HepG2 (cell line): ENCODE measurements around the gene NFIC. TPM values are rescaled to one million over a fixed set of nuclear protein-coding genes. Genes with fewer than 3 reads are reported as not detected.

Source experiments
- ARNT2 ChIP-seq: sonication (generic); formaldehyde crosslinking; IDR thresholded peaks from 2 replicates; pipeline ENCODE4 v1.8.0; 2022; ENCODE audit warnings: mild to moderate bottlenecking, low read depth, missing genetic modification reagents, moderate library complexity
- FOXP1 ChIP-seq, 2 experiments: fragments of 450-650 bp in 1 of 2; IDR thresholded peaks; 2 replicates each; pipeline ENCODE4 v1.6.1; 2017 to 2018; ENCODE audit warnings: antibody characterized with exemption in 1 of 2
- GZF1 ChIP-seq: sonication (generic); formaldehyde crosslinking; IDR thresholded peaks from 2 replicates; pipeline ENCODE4 v1.5.1; 2020; ENCODE audit warnings: mild to moderate bottlenecking, missing genetic modification reagents
- HDAC1 ChIP-seq: sonication (generic); formaldehyde crosslinking; IDR thresholded peaks from 2 replicates; pipeline ENCODE4 v1.5.1; 2020; ENCODE audit warnings: mild to moderate bottlenecking, missing genetic modification reagents
- HNF1B ChIP-seq: sonication (generic); formaldehyde crosslinking; IDR thresholded peaks from 2 replicates; pipeline ENCODE4 v1.5.1; 2020; ENCODE audit warnings: mild to moderate bottlenecking, moderate library complexity, missing genetic modification reagents
- HOXA5 ChIP-seq: sonication (generic); formaldehyde crosslinking; IDR thresholded peaks from 2 replicates; pipeline ENCODE4 v1.4.0; 2020; ENCODE audit warnings: missing genetic modification reagents
- MEF2D ChIP-seq: sonication (generic); formaldehyde crosslinking; IDR thresholded peaks from 2 replicates; pipeline ENCODE4 v1.5.1; 2020; ENCODE audit warnings: mild to moderate bottlenecking, missing genetic modification reagents
- PAX8 ChIP-seq: sonication (generic); formaldehyde crosslinking; IDR thresholded peaks from 2 replicates; pipeline ENCODE4 v1.8.0; 2022; ENCODE audit warnings: mild to moderate bottlenecking, missing genetic modification reagents, borderline replicate concordance
- RXRB ChIP-seq: IDR thresholded peaks from 2 replicates; pipeline ENCODE4 v1.6.1; 2016; ENCODE audit warnings: borderline replicate concordance, missing genetic modification reagents, missing compliant biosample characterization
- SIN3B ChIP-seq: fragments of 150-350 bp; IDR thresholded peaks from 2 replicates; pipeline ENCODE4 v1.6.1; 2014; ENCODE audit warnings: low read length
- SIX4 ChIP-seq: sonication (generic); formaldehyde crosslinking; IDR thresholded peaks from 2 replicates; pipeline ENCODE4 v1.4.0; 2020; ENCODE audit warnings: missing genetic modification reagents
- ZC3H13 ChIP-seq: sonication (generic); formaldehyde crosslinking; IDR thresholded peaks from 2 replicates; pipeline ENCODE4 v1.8.1; 2023; ENCODE audit warnings: mild to moderate bottlenecking, missing genetic modification reagents, moderate library complexity
- ZFX ChIP-seq: sonication (generic); formaldehyde crosslinking; IDR thresholded peaks from 2 replicates; pipeline ENCODE4 v1.4.0; 2020; ENCODE audit warnings: mild to moderate bottlenecking, low read depth, missing genetic modification reagents, moderate library complexity
- ZNF12 ChIP-seq: sonication (generic); formaldehyde crosslinking; IDR thresholded peaks from 2 replicates; pipeline ENCODE4 v1.5.0; 2020; ENCODE audit warnings: missing genetic modification reagents
- ZNF280B ChIP-seq: sonication (generic); formaldehyde crosslinking; IDR thresholded peaks from 2 replicates; pipeline ENCODE4 v1.5.0; 2020; ENCODE audit warnings: missing genetic modification reagents, mild to moderate bottlenecking, borderline replicate concordance
- ZNF292 ChIP-seq: sonication (generic); formaldehyde crosslinking; IDR thresholded peaks from 2 replicates; pipeline ENCODE4 v1.8.1; 2022; ENCODE audit warnings: mild to moderate bottlenecking, low read depth, missing genetic modification reagents, borderline replicate concordance
- ZNF34 ChIP-seq: sonication (generic); formaldehyde crosslinking; IDR thresholded peaks from 2 replicates; pipeline ENCODE4 v1.4.0; 2020; ENCODE audit warnings: mild to moderate bottlenecking, missing genetic modification reagents, borderline replicate concordance
- ZNF724P ChIP-seq: sonication (generic); formaldehyde crosslinking; IDR thresholded peaks from 2 replicates; pipeline ENCODE4 v1.8.0; 2022; ENCODE audit warnings: missing genetic modification reagents, borderline replicate concordance
- ZNF83 ChIP-seq: sonication (generic); formaldehyde crosslinking; IDR thresholded peaks from 2 replicates; pipeline ENCODE4 v1.4.0; 2020; ENCODE audit warnings: missing genetic modification reagents, mild to moderate bottlenecking, borderline replicate concordance
- polyA plus RNA-seq, 8 experiments: library from polyadenylated mRNA; depleted of rRNA in 3 of 8; stranded (reverse) in 7 of 8; unstranded in 1 of 8; fragments of >200 nt; fragmentation: Illumina TruSeq in 4 of 8; extraction: Trizol in 4 of 8; gene quantifications; 2 replicates each; pipeline versions ENCODE4 v1.2.1 to v1.2.3, GENCODE V29; 2011 to 2016; ENCODE audit warnings: low read depth in 4 of 8, missing spikeins in 1 of 8, mixed read lengths in 1 of 8; ENCODE audit not compliant: insufficient read depth in 1 of 8
- total RNA-seq, 5 experiments: library from RNA; depleted of rRNA; stranded (reverse); fragments of >200 nt; fragmentation: Illumina TruSeq; extraction: Trizol; gene quantifications; 2 replicates each; pipeline ENCODE4 v1.2.3, GENCODE V29; 2016; ENCODE audit warnings: low read depth in 1 of 5
- TF ChIP-seq, protein P1 (sequence below): sonication (generic); formaldehyde crosslinking; IDR thresholded peaks from 2 replicates; pipeline ENCODE4 v1.4.0; 2020; ENCODE audit warnings: missing genetic modification reagents
- TF ChIP-seq, protein P2 (sequence below): sonication (generic); formaldehyde crosslinking; IDR thresholded peaks from 2 replicates; pipeline ENCODE4 v1.4.0; 2020; ENCODE audit warnings: mild to moderate bottlenecking, missing genetic modification reagents
- TF ChIP-seq, protein P3 (sequence below): sonication (generic); formaldehyde crosslinking; IDR thresholded peaks from 2 replicates; pipeline ENCODE4 v1.9.0; 2022; ENCODE audit warnings: low read depth, missing genetic modification reagents

NFIC gene
- total and polyA plus RNA-seq, 2 of the 13 experiments (the other 11 are each of a cell fraction or from before 2014, with no cell fraction given) = 1.3 to 2.5 TPM

DNA sequence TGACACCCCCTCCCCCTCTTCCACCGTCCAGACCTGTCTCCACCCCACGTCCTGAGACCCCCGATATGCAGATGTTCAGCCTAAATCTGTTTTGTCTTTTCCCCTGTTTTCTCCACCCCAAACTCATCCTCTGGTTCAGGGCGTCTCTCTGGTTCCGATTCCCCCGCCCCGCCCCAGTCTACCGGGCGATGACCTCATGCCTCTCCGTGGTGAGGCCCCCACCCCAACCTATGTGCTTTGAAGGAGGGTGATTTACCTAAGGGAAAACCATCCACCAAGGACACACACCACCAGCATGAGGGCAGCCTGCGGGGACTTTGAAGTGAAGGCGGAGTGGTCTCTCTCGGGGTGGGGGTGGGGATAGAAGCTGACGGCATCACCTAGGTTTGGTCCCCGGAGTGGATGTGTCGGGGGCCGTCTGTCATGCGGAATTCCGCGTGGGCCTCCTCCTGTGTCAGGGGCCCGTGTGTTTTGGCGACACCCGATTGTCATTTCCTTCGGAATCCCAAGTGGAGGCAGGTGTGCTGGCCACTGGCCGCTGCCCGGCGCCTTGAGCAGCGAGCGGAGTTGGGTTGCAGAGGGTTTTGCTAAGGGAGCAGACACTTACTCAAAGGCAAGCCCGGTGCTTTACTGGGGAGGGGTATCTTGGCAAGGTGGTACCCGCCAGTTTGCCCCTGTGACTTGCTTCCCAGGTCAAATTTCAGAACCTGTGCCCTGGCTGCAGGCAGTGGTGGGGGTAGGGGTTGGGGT, 141.2 kb downstream of the NFIC start (continued):
- TF ChIP-seq, protein P1, sequence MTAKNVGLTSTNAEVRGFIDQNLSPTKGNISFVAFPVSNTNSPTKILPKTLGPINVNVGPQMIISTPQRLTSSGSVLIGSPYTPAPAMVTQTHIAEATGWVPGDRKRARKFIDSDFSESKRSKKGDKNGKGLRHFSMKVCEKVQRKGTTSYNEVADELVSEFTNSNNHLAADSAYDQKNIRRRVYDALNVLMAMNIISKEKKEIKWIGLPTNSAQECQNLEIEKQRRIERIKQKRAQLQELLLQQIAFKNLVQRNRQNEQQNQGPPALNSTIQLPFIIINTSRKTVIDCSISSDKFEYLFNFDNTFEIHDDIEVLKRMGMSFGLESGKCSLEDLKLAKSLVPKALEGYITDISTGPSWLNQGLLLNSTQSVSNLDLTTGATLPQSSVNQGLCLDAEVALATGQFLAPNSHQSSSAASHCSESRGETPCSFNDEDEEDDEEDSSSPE (CRISPR knock-in tag) = no peak
- TF ChIP-seq MEF2D (CRISPR knock-in tag) (0 out of 2 replicates have a peak, but pooled peaks have one; percentile 35), GZF1 (CRISPR knock-in tag) (no peak), RXRB (CRISPR knock-in tag) (0 out of 2 replicates have a peak, but pooled peaks have one; percentile 40), SIX4 (CRISPR knock-in tag) (no peak), ZNF12 (CRISPR knock-in tag) (no peak), ZC3H13 (CRISPR knock-in tag) (no peak), ARNT2 (CRISPR knock-in tag) (no peak), PAX8 (no peak), HNF1B (peak; percentile 62), ZNF83 (no peak), HDAC1 (CRISPR knock-in tag) (0 out of 2 replicates have a peak, but pooled peaks have one; percentile 17), ZNF34 (CRISPR knock-in tag) (no peak), ZNF280B (CRISPR knock-in tag) (no peak), SIN3B (no peak), ZNF292 (no peak), HOXA5 (CRISPR knock-in tag) (no peak), ZNF724P (CRISPR knock-in tag) (no peak), ZFX (CRISPR knock-in tag) (no peak), FOXP1 (IDR thresholded peaks at IDR 0.05) (no peak), FOXP1 (CRISPR knock-in tag; IDR thresholded peaks at IDR 0.05) (no peak)
- TF ChIP-seq, protein P2, sequence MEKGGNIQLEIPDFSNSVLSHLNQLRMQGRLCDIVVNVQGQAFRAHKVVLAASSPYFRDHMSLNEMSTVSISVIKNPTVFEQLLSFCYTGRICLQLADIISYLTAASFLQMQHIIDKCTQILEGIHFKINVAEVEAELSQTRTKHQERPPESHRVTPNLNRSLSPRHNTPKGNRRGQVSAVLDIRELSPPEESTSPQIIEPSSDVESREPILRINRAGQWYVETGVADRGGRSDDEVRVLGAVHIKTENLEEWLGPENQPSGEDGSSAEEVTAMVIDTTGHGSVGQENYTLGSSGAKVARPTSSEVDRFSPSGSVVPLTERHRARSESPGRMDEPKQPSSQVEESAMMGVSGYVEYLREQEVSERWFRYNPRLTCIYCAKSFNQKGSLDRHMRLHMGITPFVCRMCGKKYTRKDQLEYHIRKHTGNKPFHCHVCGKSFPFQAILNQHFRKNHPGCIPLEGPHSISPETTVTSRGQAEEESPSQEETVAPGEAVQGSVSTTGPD (CRISPR knock-in tag) = no peak
- TF ChIP-seq, protein P3, sequence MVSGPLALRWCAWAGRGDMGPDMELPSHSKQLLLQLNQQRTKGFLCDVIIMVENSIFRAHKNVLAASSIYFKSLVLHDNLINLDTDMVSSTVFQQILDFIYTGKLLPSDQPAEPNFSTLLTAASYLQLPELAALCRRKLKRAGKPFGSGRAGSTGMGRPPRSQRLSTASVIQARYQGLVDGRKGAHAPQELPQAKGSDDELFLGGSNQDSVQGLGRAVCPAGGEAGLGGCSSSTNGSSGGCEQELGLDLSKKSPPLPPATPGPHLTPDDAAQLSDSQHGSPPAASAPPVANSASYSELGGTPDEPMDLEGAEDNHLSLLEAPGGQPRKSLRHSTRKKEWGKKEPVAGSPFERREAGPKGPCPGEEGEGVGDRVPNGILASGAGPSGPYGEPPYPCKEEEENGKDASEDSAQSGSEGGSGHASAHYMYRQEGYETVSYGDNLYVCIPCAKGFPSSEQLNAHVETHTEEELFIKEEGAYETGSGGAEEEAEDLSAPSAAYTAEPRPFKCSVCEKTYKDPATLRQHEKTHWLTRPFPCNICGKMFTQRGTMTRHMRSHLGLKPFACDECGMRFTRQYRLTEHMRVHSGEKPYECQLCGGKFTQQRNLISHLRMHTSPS (CRISPR knock-in tag) = no peak
